ENCODE data around the gene ETF1. TPM values are rescaled to one million over a fixed set of nuclear protein-coding genes. Genes with fewer than 3 reads are reported as not detected.

ETF1 gene
- total RNA-seq, 1 donor, result 160 TPM

DNA sequence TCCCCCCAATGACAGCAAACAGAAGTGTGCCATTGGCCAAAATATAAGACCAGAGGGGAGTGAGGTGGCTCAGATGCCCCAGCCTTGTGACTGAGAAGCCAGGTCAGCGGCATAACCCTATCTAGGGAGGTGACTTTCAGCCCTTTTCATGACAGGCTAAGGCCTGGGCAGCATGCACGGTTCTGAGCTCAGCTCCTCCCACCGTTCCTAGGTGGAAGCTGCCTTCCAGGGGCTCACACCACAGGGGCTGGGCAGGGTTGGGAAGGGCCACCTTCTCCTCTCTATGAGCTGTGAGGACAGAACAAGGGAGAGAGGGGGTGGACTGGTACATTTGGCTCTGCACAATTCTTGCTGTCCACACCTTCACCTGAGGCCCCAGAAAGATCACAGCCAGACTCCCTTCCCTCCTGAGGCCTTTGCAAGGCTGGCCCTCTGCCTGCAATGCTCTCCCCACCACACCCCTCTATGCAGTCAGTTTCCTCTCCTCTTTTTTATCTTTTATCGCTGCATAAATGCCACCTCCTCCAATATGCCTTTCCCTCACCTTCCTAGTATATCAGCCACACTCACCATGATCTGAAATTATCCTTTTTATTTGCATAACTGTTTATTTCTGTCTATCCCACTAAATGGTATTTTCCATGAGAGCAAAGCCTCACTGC lies 82.9 kb downstream of the ETF1 start:
- no peak for DNase-seq (ENCODE audit: low read depth)

DNA sequence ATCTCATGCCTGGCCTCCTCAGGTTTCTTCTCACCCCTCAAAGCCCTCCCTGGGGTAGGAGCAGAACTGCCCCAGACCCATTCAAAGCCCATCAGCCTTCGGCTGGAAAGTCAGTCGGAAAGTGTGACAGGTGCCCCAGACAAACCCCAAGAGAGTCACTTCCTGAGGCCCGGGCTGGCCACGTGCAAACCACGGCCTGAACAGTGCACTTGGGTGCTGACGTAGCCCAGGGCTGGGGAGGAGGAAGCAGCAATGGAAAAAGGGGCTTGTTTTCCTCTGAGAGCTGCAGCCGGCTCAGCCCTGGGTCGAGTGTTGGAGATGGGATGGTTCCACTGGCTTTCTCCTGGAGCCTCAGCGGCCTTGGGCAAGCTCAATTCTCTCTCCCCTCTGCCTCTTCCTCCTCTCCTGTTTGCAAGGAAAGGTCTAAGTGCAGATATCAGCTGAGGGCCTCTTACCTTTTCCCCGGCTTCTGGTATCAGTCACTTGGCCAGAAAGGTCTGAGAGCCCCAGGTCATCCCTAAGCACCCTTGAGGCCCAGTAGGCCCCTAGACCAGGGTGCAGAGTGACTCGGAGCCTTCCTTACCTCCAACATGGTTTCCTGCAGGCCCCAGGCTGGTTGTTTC lies 83.6 kb downstream of the ETF1 start:
- no peak overlapping the region for H3K4me3 ChIP-seq (ENCODE audit: low read depth, low read length)
- no peak for DNase-seq (ENCODE audit: low read depth)
- TF ChIP-seq CTCF (IDR thresholded peaks at IDR 0.05; ENCODE audit: insufficient read depth, low read depth, low read length), result no peak

More for the DNA sequence above, 82.9 kb downstream of the ETF1 start:
- no peak overlapping the region for H3K4me3 ChIP-seq (ENCODE audit: low read depth, low read length)
- TF ChIP-seq CTCF (IDR thresholded peaks at IDR 0.05; ENCODE audit: insufficient read depth, low read depth, low read length), result no peak

DNA sequence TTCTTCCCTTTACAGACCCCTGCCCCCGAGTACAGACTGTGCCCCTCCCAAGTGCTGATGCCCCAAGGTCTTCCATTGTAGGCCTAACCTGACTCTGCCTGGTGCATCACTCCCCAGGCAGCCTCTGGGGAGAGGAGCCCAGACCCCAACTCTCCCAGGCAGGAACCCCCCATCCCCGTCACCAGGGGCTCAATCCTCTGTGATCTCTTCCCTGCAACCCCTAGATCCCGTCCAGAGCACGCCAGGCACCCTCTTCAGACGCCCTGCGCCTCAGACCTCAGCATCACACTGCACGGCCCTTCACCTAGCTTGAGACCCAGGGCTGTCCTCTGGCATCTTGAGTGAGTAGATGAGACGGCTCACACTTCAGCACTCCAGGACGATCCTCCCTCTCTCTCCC lies 84.2 kb downstream of the ETF1 start:
- H3K4me3 ChIP-seq (ENCODE audit: low read depth, low read length), result no peak overlapping the region
- TF ChIP-seq CTCF (IDR thresholded peaks at IDR 0.05; ENCODE audit: insufficient read depth, low read depth, low read length), result no peak
- DNase-seq (ENCODE audit: low read depth), result no peak

GRCh38 chr5:138458384-138458783 lies 84.7 kb downstream of the ETF1 start:
- peak; percentile 21 for DNase-seq (ENCODE audit: low read depth)
- no peak overlapping the region for H3K4me3 ChIP-seq (ENCODE audit: low read depth, low read length)
- no peak for TF ChIP-seq CTCF (IDR thresholded peaks at IDR 0.05; ENCODE audit: insufficient read depth, low read depth, low read length)

- TF ChIP-seq CTCF (IDR thresholded peaks at IDR 0.05; ENCODE audit: insufficient read depth, low read depth, low read length), result peak; percentile 12
- H3K4me3 ChIP-seq (ENCODE audit: low read depth, low read length), result no peak overlapping the region
- DNase-seq (ENCODE audit: low read depth), result no peak
These were observed 85.3 kb downstream of the ETF1 start for GRCh38 chr5:138457531-138458275.

Small RNAs within 50 kb of the gene (small RNA-seq; reads per million reads assigned to genes)
- gene RF00154 (9.9 reads per million, percentile 90 among the genes with 10 or more reads in this experiment), gene SNORD63 (964 reads per million, percentile 99 among the genes with 10 or more reads in this experiment)

Other genes starting within 250 kb of the ETF1 start
- 4.8 and 6.9 TPM in 2 replicates for gene CDC25C, start 211.4 kb downstream of the ETF1 start, total RNA-seq
- gene FAM53C, start 205.0 kb downstream of the ETF1 start, total RNA-seq, result 34.1 and 46.6 TPM in 2 replicates
- 45.1 and 51.4 TPM in 2 replicates for gene KDM3B, start 190.6 kb downstream of the ETF1 start, total RNA-seq
- gene REEP2, start 104.2 kb downstream of the ETF1 start, total RNA-seq, result 13.0 and 16.4 TPM in 2 replicates
- gene EGR1, start 77.8 kb downstream of the ETF1 start, total RNA-seq, result 3.5 and 6.1 TPM in 2 replicates
- gene HSPA9, start 32.2 kb upstream of the ETF1 start, total RNA-seq, result 334 and 336 TPM in 2 replicates
- gene CTNNA1, start 210.2 kb upstream of the ETF1 start, total RNA-seq, result 455 and 461 TPM in 2 replicates

All from fibroblast of villous mesenchyme (primary cell).